HG03159 (cell line): Measurements from ENCODE around the gene CAPNS1.
"Not testable (repeated sequence)": the region's sequence is repeated elsewhere in the genome, so short reads cannot be mapped to it uniquely, and the experiment has no call there.

Experiments used
- ATAC-seq: cut with Tn5 transposase; IDR thresholded peaks from one replicate; pipeline ENCODE4 v1.9.1; 2021; ENCODE audit warnings: mild to moderate bottlenecking, moderate library complexity; ENCODE audit not compliant: unreplicated experiment

The CAPNS1 gene

GRCh38 chr19:36113894-36114720 is 25.8 kb upstream of the CAPNS1 start:
- ATAC-seq: peak; percentile 3

GRCh38 chr19:36114721-36115452 is 25.0 kb upstream of the CAPNS1 start, which contains the start of gene POLR2I:
TSS of gene POLR2I (minus strand) at chr19:36114875. CDS start at chr19:36114856, 19 bp downstream.
- peak; percentile 68 for ATAC-seq

GRCh38 chr19:36115453-36116343 is 24.2 kb upstream of the CAPNS1 start, which contains the start of gene TBCB:
TSS of gene TBCB (plus strand) at chr19:36115468. CDS start at chr19:36115561, 93 bp downstream.
- peak; percentile 2 for ATAC-seq

GRCh38 chr19:36116344-36116637 is 23.6 kb upstream of the CAPNS1 start:
- ATAC-seq: no peak

DNA sequence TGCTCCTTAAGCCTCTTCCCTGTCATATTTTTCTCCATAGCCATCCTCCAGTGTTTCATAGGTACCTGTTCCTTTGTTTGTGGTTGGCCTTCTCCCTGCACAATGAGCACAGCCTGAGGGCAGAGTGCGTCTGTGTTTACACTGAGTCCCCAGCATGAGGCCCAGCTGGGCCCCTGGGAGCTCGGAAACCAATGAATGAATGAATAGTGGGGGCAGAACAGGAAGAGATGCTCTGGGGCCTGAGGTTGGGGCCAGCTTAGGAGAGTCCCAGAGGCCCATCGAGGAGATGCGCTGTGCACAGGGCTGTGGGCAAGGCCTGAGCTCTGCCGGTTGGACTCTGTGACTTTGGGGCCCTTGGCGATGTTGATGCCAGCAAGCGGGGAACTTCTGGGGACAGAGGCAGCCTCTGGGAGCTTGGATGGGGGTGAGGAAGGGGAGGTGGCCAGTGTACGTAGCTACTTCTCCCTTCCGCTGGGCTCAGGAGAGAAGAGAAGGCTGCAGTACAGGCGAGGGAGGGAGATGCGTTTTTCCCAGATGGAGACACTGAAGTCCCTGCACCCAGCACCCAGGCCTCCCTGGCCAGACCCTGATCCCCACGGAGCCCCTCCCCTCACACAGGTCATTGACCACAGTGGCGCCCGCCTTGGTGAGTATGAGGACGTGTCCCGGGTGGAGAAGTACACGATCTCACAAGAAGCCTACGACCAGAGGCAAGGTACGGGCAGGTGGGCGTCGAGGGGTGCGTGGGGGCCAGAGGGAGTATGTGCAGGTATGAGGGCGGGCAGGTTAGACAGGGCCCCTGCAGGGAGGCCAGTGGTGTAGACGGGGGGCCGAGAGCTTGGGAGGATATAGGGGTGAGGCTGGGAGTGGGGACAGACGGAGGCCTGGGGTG is 19.5 kb upstream of the CAPNS1 start:
- ATAC-seq: no peak

DNA sequence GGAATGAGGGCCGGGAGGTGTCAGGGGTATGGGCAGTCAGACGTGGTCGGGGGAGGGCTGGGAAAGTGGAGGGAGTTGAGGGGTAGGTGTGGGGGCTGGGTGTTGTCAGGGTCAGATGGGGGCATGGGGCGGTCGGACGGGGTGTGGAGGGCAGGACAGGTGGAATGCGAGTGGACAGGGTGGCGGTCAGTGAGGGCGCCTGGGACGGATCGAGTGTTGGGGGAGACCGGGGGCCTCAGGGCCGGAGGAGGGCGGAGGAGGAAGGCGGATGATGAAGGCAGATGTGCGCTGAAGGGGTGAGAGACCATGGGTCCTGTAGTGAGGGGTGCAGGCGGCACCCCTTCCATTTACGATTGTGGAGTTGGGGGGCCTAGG is 18.9 kb upstream of the CAPNS1 start:
- no peak for ATAC-seq

- ATAC-seq: no peak
Observed at GRCh38 chr19:36121486-36122124, 18.3 kb upstream of the CAPNS1 start.

- no peak for ATAC-seq
Observed at GRCh38 chr19:36125557-36125956, 14.3 kb upstream of the CAPNS1 start.

- ATAC-seq: peak; percentile 22
Observed at GRCh38 chr19:36128392-36128736, 11.5 kb upstream of the CAPNS1 start.

DNA sequence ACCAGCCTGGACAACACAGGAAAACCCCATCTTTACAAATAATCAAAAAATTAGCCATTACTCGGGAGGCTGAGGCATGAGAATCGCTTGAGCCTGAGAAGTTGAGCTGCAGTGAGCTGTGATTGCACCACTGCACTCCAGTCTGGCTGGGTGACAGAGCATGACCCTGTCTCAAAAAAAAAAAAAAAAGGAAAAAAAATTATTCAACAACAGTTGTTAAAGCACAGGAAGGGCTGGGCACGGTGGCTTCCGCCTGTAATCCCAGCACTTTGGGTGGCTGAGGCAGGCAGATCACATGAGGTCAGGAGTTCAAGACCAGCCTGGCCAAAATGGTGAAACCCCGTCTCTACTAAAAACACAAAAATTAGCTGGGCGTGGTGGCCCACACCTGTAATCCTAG is 8.6 kb upstream of the CAPNS1 start:
- not testable (repeated sequence) for ATAC-seq

- ATAC-seq: not testable (repeated sequence)
Observed at GRCh38 chr19:36134867-36135266, 5.0 kb upstream of the CAPNS1 start.

DNA sequence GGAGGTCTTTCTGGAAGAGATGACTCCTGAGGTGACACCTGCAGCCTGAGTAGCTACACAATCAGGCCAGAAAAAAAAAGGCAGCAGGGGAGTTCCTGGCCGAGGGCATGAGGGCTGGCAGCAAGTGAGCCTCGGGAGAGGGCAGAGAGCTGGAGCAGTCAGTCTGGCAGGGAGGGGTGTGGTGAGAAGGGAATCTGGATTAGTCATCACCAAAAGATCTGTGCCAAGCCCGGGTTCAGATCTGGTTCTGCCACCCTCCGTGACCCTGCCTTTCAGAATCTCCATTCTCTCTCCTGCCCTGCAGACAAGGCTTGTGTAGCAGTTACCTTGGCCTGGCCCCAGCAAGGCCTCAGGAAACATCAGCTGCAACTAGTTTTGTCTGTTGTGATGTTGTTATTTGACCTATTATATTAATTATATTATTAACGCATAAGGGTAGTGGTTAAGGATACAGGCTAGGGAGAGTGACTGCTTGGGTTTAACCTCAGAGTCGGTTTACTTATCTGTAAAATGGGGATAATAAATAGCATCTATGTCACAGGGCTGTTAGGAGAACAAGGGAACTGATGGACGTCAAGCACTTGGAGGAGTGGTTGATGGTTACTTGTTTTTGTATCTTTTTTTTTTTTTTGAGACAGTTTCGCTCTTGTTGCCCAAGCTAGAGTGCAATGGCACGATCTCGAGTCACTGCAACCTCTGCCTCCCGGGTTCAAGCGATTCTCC is 2.7 kb upstream of the CAPNS1 start:
- ATAC-seq: no peak

GRCh38 chr19:36139120-36139472 is 770 bp upstream of the CAPNS1 start:
- no peak for ATAC-seq

- peak; percentile 21 for ATAC-seq
Observed at GRCh38 chr19:36140304-36141038, 605 bp downstream of the CAPNS1 start.

DNA sequence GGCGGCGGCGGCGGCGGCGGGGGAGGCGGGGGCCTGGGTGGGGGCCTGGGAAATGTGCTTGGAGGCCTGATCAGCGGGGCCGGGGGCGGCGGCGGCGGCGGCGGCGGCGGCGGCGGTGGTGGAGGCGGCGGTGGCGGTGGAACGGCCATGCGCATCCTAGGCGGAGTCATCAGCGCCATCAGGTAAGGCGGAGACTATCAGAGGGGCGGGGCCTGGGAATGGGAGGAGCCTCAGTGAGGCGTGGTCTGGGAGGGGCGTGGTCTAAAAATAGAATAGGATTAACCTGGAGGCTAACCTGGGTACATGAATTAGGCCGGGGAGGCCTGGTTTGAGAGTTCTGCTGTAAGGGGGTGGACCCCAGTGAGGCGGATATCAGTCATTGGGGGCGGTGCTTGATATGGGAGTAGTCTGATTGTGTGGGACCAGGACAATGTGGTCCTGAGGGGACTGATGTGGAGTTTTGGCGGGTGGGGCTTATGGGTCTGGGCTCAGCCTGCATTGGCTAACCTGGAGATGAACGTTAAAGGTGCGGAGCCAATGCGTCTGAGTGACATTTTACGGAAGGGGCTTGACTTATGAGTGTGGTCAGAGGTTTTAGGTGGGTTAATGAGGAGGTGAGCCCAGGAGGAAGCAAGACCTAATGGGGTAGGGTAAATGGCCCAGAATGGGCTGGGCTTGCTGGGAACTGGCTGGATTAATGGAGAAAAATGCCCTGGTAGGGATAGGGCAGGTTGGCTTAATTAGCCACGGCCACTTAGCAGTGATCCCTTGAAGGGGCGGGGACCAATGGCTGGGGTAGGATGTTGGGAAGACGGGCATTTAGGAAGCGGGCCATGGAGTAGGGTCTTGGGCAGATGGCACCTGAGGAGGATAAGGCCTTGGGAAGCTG is 1.4 kb downstream of the CAPNS1 start:
- ATAC-seq: peak; percentile 48

DNA sequence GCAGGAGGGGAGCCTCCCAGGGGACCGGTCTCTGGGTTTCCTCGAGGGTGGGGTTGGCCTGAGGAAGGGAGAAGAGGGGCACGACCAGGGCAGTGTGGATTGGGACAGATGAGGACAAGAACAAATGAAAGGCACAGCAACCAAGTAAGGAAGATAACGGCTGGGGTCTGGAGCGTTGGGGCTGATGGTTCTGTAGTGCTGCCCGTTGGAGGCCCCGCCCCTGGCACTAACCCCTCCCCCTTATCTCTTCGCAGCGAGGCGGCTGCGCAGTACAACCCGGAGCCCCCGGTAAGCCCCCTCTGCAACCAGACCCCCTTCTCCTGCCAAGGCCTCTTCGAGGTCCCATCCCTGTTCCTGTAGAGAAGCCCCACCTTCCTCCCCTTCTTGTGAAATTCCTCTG is 2.2 kb downstream of the CAPNS1 start:
- no peak for ATAC-seq

DNA sequence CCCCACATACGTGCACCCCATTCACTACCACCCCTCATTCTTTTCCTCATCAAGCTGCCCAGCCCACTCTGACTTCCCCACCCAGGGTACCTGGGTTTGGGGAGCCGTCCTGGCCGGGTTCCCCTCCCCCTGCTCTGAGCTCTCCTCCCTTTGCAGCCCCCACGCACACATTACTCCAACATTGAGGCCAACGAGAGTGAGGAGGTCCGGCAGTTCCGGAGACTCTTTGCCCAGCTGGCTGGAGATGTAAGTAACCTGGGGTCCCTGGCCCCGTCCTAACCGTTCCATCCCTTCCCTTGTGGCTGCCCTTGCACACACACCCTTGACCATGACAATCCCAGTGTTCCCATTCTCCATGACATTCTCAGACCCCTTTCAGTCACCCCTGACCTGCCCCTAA is 2.6 kb downstream of the CAPNS1 start:
- ATAC-seq: no peak

- no peak for ATAC-seq
Observed at GRCh38 chr19:36144624-36145023, 4.8 kb downstream of the CAPNS1 start.
